ENCODE results near the gene IRGM. TPM values are rescaled to one million over a fixed set of nuclear protein-coding genes. Genes with fewer than 3 reads are reported as not detected.

The IRGM gene
- total RNA-seq (2022; extraction: Qiagen RNA extraction; ENCODE audit: low read depth), result 0.14 TPM in 1 of 5 replicates, not detected in the others

GRCh38 chr5:150846308-150846653, at the start of gene IRGM:
TSS of gene IRGM (plus strand) at chr5:150846521. CDS start at chr5:150848124, 1,603 bp downstream.

Other genes starting within 250 kb of the IRGM start
- 17.5 to 31.2 TPM (median 29.6 TPM) in 5 replicates for gene SYNPO, start 205.9 kb upstream of the IRGM start, total RNA-seq (2022; extraction: Qiagen RNA extraction; ENCODE audit: low read depth)
- gene MYOZ3, start 185.3 kb upstream of the IRGM start, total RNA-seq (2022; extraction: Qiagen RNA extraction; ENCODE audit: low read depth), result 0.07 to 0.09 TPM in 2 of 5 replicates, not detected in the others
- gene RBM22, start 145.5 kb upstream of the IRGM start, total RNA-seq (2022; extraction: Qiagen RNA extraction; ENCODE audit: low read depth), result 43.5 to 57.7 TPM (median 45.5 TPM) in 5 replicates
- gene DCTN4, start 87.5 kb upstream of the IRGM start, total RNA-seq (2022; extraction: Qiagen RNA extraction; ENCODE audit: low read depth), result 16.4 to 21.4 TPM (median 18.3 TPM) in 5 replicates
- gene SMIM3, start 67.8 kb upstream of the IRGM start, total RNA-seq (2022; extraction: Qiagen RNA extraction; ENCODE audit: low read depth), result 4.9 to 7.4 TPM (median 6.2 TPM) in 5 replicates
- gene ZNF300, start 58.5 kb downstream of the IRGM start, total RNA-seq (2022; extraction: Qiagen RNA extraction; ENCODE audit: low read depth), result 2.4 to 3.8 TPM (median 2.5 TPM) in 5 replicates
- 12.1 to 20.9 TPM (median 17.2 TPM) in 5 replicates for gene GPX3, start 174.1 kb downstream of the IRGM start, total RNA-seq (2022; extraction: Qiagen RNA extraction; ENCODE audit: low read depth)
- 119 to 147 TPM (median 133 TPM) in 5 replicates for gene TNIP1, start 234.5 kb downstream of the IRGM start, total RNA-seq (2022; extraction: Qiagen RNA extraction; ENCODE audit: low read depth)